HG03060 (cell line): Measurements from ENCODE around the gene DTYMK.

Experiments used
- ATAC-seq: cut with Tn5 transposase; IDR thresholded peaks from one replicate; pipeline ENCODE4 v1.9.1; 2021; ENCODE audit warnings: low read depth, moderate number of reproducible peaks; ENCODE audit not compliant: unreplicated experiment

The DTYMK gene

DNA sequence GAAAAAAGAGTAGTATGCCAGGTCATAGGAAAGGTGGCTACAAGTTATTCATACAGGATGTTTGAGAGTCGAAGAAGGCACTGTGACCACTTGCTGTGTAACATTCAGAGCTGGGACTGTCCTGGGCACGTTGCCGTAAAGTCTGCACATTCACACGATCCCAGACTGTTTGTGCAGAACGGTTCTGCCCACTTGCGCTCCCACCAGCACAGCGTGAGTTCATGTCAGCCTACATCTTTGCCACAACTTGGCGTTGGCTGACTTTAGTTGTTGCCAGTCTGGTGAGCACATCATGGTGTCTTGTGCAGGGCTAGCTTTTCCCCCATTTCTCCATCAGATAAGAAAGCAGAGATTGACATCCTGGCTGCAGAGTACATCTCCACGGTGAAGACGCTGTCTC is 22.3 kb upstream of the DTYMK start:
- ATAC-seq = no peak

DNA sequence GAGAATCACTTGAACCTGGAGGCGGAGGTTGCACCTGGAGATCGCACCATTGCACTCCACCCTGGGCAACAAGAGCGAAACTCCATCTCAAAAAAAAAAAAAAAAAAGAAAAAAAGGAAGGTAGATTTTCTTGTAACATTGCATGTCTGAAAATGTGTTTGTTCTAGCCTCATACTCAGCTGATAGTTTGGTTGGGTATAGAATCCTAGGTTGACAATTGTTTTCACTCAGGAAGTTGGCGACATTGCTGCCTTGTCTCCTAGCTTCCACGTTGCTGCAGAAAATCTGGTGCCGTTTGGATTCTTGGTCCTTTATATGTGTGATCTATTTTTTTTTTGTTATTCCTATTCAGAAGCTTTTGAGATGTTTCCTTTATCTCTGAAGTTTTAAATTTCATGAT is 19.9 kb upstream of the DTYMK start:
- no peak for ATAC-seq

DNA sequence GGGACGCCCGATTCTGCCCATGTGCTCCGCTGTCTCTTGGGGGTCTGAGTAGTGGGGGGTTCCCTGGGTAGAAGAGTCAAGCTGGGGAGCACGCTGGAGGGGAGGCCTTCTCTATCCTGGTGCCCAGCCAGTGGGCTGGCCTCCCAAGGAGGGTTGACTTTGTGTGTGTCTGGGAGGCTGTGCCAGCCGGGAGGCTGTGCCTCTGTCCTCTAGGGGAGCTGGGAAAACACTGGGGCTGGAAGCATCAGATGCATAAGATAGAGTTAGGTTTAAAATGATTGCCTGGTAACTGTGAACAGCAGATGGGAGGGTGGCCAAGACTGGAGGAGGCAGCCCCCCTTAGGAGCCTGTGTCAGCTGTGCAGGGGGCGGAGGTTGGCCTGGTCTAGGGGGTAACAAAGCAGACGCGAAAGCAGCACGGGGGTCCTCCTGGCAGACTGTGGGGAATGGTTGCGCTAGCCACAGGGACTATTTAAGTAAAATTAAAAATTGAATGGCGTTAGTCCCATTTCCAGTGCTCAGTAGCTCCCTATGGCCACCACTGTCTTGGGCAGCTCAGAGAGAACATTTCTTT is 16.5 kb upstream of the DTYMK start:
- ATAC-seq = no peak

DNA sequence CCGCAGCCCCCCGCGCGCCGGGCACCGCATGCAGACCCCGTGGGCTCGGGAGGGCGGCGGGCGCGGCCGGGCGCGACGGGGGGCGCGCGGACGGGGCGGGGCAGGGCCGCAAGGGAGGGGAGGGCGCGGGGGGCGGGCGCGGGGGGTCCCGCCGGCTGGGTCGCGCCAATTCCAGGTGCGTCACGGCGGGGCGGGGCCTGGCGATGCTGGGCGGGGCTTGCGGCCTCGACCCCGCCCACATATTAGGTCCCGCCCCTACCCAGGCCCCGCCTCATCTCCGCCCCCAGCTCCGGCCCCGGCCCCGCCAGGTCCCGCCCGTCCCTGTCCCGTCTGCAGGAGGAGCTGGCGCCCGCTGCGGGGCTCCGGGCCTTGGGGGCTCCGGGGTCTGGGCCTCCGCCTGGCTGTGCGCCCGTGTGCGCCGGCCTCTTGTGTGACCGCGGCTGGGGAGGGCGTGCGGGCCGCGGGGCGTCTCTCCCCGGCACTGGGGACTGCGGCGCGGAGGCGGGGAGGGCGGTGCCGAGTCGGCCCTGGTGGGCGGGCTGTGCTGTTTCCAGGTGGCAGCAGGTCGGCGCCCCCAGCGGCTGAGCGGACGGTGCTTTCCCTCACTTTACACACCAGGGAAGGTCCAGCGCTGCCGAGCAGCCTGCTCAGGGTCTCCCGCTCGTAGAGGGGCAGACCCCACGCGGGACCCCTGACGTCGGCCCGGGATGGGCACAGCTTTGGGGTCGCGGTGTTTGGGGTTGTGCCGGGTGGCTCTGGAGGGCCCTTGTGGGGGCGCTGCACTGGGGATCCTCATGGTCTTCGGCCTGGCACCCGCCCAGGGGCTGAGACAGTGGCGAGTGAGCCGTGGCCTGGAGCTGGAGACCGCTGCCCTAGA is 15.8 kb upstream of the DTYMK start:
- peak; percentile 64 for ATAC-seq

DNA sequence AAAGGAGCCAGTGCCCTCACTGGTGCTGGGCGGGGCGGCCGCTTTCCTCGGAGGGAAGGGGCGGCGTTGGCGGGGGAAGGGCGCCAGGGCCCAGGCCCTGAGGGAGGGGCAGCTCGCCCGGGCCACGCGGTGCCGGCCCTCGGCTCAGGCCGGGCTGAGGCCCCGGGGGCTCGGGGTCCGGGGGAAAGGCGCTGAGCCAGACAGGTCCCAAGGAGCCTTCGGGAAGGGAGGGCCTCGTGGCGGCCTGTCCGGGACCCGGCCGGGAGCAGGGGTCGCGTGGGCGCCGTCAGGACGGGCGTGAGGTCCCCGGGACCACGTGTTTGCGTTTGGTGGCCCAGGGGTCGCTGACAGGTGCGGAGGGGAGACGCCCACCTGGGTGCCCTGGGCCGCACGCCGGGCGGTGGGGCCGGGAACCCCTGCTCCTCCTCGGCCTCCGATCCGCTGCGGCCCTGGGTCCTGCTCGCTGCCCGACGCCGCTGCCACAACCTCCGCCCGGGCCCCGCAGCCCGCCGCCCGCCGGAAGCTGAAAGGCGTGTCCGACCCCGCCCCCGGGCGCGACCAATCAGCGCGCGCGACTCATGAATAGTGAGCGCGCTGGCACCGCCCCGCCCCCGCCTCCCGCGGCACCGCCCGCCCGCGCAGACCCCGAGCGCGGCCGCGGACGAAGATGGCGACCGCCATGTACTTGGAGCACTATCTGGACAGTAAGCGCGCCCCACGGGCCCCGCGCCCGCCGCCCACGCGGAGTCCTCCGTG is 15.0 kb upstream of the DTYMK start, which contains the start of gene ING5:
TSS of gene ING5 (plus strand) at position 641 of the 756 bp plus-strand sequence. CDS start at position 668, 27 bp downstream.
- peak; percentile 19 for ATAC-seq

DNA sequence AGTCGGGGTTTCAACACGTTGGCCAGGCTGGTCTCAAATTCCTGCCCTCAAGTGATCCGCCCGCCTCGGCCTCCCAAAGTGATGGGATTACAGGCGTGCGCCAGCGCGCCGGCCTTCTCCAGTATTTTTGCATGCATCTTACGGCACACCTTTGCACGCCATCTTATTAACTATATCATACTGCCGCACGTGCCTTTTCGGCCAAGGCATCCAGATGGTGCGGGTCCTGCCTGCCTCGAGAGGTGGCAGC is 14.5 kb upstream of the DTYMK start:
- ATAC-seq = peak; percentile 36

DNA sequence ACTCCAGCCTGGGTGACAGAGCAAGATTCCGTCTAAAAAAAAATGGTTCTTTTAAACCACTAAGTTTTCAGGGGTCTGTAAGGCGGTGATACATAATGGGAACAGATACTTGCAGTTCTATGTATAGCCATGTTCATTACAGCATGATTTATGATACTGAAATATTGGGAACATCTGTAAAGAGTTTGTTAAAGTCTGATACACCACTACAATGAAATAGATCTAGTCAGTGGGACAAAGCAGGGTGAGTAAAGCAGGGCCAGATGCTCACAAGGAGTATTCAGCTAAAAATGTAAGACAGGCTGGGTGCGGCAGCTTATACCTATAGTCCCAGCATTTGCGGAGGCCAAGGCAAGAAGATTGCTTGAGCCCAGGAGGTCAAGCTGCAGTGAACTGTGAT is 9.0 kb upstream of the DTYMK start:
- ATAC-seq = no peak

DNA sequence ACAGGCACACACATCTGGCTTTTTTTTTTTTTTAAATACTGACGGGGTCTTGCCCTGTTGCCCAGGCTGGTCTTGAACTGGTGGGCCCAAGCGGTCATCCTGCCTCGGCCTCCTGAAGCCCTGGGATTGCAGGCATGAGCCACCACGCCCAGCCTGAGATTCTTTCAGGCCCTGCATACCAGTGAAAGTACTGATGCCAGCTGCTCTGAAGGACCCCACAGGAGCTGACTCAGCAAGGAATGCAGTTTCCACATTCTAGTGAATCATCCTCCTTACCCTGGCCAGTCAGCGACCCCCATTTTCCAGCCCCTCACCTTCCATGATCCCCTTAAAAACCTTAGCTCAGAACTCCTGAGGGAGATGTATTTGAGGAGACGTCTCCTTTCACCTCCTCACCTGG is 5.8 kb upstream of the DTYMK start:
- no peak for ATAC-seq

DNA sequence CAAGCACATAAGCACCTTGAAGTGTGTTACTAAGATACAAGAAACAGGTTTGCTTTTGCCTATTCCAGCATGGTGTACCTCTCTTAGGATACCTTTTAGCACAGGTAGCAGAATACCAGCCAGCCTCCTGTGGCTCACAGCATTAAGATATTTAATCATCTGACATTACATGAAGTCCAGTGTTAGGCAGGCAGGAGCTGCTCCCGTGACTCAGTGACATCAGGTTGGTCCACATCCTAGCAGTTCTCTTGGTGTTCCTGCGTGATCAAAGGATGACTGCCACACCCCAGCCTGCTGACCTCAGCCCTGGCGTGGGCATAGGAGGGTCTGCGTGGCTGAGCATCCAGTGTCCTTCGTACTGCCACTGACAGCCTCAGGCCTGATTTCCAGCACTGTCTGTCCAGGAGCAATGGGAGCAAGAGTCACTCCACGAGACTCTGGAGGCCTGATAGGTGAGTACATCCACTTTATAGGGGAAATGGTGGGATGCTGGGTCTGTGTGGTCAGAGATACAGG is 3.6 kb upstream of the DTYMK start:
- no peak for ATAC-seq

DNA sequence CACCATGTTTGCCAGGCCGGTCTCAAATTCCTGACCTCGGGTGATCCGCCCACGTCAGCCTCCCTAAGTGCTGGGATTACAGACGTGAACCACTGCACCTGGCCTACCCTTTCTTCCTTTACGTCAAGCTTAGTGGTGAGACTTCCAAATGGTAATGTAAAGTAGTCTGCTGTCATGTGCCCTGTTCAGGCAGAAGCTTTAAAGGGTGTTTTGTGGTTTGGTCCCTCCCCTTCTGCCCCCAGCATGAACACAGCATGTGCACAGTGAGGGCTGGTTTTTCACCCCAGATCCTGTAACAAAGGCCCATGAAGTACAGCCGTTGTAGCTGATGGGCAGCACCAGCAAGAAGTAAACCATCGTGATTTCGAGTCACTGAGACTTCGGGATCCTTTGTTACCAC is 2.7 kb upstream of the DTYMK start:
- no peak for ATAC-seq

DNA sequence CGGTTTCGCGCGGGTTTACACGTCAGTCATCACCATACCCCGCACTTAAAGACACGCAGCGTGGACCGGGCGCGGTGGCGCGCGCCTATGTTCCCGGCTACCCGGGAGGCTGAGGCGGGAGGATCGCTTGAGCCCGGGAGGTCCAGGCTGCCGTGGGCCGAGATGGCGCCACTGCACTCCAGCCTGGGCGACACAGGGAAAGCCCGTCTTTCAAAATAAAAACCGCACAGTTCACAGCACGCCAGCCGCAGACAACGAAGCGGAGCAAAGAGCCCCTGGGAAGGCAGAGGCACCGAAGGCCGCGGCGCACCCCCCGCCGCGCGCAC is 328 bp downstream of the DTYMK start:
- peak; percentile 10 for ATAC-seq

DNA sequence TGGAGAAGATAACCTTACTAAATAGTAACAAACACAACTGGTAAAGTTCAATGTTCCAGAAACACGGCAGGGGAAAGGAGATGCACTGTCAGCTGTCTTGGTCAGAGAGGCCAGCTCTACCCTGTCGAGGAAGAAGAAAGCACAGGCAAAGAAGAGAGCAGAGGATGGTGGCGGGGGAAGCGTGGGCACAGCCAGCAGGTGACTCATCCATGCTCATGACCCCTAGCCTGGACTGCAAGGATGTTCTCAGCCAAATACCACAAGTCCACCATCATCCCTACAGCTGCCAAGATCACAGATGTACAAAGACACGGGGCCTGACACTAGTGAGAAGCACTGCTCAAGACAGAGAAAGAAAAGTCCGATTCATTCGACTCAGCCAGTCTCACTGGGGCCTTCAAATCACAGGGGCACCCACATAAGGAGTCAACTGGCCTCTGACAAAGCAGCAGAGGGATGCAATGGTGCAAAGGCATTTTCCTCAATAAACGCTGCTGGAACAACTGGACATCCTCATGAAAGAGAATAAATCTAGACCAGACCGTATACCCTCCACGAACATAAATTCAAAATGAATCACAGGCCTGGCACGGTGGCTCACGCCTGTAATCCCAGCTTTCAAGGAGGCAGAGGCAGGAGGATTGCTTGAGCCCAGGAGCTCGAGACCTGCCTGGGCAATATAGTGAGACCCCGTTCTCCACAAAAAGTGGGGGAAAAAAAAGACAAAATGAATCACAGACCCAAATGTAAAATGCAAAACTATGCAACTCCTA is 5.6 kb downstream of the DTYMK start:
- no peak for ATAC-seq

DNA sequence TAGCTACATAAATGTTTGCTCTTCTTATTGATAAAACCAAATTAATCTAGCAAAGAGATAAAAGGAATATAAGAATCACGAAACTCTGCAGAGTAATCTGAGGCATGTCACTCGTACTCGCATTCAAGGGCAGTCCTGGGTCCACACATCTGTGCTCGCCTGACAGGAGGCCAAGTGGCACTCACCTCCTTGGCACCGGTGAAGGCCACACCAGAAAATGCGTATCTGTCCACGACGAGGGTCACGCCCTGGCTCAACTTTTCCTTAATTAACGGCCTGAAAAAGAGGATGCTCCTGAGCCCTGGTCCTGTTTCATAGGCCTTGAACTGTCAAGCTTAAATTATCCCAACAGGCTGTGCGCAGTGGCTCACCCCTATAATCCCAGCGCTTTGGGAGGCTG is 6.6 kb downstream of the DTYMK start:
- no peak for ATAC-seq

DNA sequence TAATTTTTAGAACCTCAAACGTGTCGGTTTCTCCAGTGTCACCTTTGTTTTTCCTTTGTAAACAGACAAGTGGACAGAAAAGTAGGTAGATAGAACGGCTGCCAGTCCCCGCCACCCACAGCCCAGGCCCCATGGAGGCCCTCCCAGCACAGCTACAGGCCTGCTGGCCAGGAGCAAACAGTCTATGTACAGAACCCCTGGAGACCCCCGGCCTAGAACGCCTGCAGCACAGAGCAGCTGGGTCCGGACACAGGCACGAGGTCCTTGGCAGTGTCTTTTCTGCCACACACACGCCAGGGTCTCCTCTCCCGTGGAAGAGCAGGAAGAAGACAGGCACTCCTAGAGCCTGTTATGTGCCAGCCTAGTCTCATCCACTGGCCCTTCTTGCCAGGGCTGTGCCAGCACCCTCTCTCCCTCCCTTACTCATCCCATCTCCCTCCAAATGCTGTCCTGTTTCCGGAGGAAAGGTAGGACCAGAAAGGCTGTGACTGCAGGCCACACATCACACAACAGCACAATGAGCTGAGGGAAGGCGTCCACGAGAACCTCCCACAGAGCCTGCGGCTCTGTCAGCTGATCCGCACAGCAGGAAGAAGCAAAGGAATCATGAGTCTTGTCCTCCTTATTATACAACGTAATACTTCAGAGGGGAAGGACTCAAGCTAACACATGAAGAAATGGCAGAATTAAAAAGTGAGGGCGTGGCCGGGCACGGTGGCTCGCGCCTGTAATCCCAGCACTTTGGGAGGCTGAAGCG is 7.7 kb downstream of the DTYMK start:
- ATAC-seq = no peak

DNA sequence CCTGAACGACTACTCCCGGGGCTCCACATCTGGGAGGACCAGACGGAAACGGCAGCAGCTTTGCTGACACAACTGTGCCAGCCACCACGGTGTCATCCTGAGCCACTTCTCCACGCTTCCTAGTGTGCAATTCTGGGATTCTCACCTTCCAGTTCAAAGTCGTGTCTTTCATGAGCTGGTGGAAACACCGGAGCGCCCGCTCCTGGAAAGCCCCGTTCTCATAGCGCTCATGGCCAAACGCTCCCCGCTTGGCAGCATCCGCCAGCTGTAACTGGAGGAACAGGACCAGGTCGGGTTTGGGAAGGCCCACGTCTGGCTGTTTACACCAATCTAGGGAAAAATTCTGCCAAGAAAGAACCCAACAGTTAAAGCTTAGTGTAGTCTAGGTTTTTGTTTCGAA is 8.3 kb downstream of the DTYMK start:
- no peak for ATAC-seq

DNA sequence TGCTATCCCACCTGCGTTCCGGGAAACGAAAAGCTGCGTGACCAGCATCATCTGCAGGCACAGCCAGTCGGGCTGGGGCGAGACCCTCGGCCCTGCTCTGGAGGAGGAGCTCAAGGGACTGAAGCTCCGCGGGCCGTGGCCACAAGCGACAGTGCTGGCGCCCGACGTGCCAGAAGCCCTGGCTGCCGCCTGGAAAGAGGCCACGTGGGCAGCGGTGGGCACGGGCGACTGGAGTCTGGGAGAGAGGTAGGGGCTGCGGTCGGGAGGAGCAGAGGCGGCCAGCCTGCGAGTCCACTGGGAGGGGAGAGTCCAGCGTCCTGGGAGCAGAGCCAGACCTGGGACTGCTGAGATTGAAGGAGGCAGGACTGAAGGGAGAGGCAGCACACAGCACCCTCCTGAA is 9.2 kb downstream of the DTYMK start:
- no peak for ATAC-seq

DNA sequence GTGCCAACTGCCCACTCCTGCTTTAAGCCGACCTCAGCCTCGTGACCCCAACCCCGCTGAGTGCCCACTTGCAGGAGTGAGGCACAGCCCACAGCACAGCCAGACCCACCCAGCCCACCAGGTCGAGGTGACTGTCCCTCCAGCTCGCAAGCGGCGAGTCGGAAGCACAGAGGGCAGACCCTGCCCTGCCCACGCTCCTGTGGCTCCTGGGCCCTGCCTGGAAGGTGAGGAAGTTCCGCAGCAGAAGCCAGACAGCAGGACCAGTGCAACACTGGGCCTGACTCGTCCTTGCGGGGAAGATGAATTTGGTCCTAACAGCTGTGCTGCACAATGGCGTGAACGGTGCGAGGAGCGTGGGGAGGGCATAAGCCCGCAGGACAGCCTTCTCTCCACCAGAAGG is 9.9 kb downstream of the DTYMK start:
- ATAC-seq = no peak

DNA sequence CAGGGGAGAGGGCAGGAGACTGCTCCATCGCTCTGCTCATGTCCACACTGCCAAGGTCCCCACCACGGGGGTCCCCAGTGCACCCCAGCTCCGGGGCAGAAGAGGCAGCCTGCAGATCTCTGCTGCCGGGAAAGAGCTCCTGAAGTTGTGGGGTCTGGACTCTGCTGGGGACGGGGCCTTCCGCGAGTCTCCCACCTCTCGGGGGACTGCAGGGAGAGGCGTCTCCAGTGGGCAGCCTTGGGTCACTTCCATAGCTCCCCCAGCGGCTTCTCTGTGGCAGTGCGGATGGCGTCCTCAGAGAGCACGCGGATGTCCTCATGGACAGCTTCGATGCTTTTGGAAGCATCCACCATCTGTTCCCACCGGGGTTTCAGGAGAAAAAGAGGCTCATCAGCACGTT is 10.7 kb downstream of the DTYMK start:
- no peak for ATAC-seq

DNA sequence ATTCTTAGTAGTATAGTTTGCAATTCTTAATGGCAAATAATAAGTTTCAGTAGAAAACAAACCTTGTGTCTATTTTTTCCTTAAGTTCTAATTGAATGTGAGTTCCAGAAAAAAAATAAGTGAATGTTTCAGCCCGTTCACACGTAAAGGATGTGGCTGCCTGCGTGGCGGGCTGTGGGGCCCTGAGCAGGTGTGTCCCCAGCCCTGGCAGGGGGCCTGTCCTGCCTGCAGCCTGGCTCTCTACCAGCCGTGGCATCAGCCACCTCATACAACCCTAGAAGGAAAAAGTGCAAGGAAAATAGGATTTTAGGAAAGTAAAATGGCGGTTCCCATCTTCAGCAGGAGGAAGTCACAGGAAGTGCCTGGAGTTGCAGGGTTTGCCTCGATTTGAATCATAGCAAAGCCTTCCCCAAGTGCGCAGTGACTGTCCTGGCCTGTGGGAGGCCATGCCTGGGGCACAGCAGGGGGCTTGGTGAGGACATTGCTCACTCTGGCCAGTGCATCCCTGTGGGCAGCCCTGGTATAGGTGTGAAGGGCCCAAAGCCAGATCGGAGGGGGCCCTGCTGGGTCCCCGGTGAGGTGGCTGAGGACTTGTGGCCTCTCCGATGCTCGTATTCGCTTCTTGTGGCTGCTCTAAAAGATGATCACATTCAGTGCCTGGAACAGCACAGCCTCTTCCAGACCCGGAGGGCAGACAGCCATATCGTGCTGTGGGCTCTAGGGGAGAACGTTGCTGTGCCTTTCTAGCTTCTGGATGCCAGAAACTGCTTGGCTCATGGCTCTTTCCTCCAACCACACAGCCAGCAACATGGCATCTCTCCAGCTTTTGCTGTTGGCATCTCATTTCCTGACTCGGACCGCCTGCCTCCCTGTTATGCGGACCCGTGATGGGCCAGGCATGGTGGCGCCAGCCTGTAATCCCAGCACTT is 12.6 kb downstream of the DTYMK start:
- ATAC-seq = no peak
